Middle frontal gyrus (tissue), 1 donor: ENCODE results near the gene GFY.
A peak's percentile ranks its signal among the peaks of the same experiment; 100 is the strongest.

ENCODE experiments used
- DNase-seq: peaks from one replicate; pipeline ENCODE4 v3.0.0-alpha.2; 2015; ENCODE audit warnings: low spot score; ENCODE audit errors: extremely low spot score

Gene GFY, protein sequence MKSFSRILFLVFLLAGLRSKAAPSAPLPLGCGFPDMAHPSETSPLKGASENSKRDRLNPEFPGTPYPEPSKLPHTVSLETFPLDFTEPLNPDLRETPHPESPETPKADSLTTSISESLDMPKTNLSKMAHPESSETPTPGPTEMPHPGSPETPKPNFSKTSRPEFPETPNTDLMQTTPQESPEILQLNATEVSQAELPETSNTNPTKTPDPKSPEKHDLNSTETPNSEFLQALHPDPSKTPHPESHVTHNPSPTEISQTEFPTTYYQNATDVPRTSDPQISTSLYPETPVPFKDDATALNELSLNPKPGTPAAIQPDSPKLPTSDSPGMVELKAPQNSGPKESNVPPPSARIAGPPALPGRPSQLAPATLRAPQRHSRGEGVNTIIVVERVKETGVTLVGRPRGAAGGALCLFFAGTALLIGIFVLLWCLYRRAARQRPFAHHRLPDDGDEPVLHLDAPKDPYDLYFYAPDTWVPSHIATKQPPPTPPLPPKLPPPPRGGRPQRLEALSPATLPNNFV

DNA sequence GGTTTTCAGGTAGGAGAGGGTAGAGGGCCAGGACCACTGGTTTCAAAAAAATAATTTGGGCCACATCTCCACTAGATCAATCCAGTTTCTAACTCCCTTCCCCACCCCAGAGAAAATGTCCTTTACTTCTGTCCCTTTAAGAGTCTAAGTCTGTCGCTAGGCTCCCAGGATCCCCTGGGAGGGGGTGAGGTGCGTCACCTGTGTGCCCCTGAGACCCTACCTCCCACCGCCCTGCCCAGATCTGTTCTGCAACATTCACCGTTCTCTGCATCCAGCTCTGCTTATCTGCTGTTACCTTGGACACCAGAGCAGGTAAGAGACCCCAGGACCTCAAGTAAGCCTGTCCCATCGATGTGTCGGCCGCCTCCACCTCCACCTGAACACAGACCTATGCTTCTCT, at the start of gene GFY:
Gene GFY (plus strand): TSS at position 211 of the 400 bp plus-strand sequence. CDS start 1,043 bp downstream, outside the sequence.
- DNase-seq: no peak

DNA sequence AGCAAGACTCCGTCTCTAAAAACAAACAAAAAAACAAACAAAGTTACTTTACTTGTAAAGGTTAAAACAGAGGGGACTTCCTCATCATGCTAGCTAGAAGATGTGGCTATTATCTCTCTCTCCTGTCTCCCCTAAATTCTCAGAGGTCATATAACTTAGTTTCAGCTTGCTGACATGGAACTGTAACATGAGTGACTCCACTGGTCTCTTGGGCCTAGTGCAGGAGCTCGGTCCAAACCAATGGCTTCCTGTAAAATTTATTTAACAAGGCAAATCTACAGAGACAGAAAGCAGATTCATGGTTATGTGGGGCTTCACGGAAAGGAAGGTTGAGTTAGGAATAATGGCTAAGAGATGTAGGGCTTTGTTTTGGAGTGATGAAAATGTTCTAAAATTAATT, 46.7 kb upstream of the GFY start:
- DNase-seq: no peak

DNA sequence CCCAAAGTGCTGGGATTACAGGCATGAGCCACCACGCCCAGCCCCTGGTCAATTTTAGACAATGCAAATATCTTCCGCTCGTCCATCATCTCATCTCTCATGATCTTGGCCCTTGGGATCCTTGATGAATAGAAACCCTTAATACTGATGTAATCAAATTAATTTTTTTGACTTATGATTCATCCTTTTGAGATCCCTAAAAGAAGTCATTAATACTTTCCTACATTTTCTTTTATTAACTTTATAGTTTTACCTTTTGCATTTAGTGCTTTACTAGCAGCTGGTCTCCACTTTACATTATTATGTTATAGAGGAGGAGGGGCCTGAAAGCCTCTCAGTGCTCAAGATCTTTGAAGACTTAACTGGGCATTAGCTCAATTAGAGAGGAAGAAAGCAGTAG, 44.8 kb upstream of the GFY start:
- no peak for DNase-seq

DNA sequence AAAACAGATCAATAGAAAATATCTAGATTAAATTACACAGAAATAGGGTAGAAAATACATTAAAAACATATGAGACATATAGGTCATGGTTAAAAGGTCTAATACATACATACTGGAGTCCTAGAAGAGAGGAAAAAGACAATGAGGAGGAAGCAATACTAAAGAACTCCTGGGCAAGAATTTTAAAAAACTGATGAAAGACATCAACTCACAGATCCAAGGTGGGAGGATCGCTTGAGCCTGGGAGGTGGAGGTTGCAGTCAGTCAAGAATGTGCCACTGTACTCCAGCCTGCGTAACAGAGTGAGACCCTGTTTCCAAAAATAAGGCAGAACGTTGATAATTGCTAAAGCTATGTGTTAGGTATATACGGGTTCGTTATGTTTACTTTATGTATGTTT, 42.5 kb upstream of the GFY start:
- no peak for DNase-seq

DNA sequence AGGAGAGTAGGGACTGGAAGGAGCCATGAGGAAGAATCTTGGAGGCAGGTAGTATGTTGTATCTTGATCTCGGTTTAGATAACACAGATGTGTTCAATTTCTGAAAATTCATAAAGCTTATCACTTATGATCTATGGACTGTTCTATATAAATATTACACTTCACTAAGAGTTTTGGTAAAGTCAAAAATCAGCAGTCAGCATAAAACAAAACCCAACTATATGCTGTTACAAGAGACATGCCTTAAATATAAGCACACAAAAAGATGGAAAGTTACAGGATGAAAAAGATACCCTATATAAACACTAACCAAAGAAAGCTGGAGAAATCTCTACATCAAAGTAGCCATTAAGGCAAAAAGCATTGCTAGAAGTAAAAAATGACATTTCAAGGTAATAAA, 41.6 kb upstream of the GFY start:
- DNase-seq: no peak

DNA sequence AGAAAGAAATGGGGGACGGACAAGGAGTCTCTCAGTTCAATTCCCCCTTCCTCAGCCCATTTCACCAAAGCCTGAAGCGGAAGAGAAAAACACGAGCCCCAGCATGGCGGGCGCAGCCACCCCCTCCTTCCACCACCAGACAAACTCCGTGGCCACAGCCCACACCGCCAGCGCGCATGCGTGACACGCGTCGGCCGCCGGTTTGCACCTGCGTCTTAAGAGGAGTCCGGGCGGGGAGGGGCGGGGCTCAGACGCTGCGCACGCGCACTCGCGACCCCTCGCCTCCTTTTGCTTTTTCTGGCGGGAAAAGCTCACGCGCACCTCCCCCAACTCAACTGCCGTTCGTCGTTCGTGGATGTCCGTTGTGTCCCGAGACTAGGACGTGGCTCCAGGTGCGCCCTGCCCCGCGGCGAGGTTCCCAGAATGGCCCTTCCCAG, 37.2 kb upstream of the GFY start, which contains the start of gene KASH5:
Gene KASH5 (plus strand): TSS at position 314 of the 437 bp plus-strand sequence. CDS start 2,635 bp downstream, outside the sequence.
- DNase-seq: peak; percentile 16

DNA sequence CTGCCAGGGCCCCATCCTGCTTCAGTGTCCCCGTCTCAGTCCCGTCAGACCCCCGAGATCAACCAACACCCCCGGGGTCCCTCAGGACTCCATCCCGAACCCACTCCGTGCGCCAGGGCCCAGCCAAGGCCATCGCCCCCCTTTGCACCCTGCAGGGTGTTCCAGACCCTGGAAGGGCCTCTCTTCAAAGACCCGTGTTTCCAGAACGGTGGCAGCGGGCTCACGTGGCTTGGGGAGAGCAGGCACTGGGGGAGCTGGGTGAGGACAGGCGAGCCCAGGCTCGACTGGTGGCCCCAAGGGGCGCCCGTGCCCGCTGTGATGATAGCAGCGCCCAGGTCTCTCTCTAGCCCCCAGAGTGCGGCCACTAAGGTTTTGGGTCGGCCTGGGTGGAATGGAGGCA, 35.8 kb upstream of the GFY start:
- no peak for DNase-seq

DNA sequence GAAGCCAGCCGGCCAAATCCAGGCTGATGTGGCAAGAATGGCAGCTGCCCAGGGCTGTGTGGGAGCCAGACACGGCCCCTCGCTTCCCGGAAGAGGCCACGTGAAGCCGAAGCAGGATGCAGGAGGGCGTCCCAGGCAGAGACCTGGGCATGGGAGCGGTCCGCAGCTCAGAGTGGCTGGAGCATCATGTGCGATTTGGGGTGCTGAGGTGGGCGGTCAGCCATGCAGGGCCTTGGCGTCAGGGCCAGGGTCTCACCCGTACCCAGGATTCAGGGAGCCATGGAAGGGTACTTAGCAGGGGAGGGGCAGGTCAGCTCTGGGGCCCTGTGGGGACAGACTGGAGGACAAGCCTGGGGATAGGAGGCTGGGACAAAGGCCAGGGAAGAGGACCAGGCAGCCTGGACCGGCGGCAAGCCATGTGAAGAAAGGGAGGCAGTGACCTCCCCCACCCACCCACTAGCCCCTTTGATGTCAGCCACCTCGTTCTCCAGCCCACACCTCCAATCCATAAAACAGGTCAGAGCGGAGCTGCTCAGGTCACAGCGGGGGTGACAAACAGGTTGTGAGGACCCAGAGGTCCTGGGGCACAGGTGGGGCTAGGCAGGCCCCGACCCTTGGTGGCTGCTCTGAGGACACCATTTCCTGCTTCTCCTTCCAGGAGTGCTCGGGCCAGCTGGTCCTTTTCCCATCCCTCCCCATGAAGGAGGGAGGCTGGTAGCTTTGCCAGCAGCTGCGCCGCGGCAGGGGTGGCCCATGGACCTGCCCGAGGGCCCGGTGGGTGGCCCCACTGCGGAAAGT, 34.9 kb upstream of the GFY start:
- DNase-seq: no peak

DNA sequence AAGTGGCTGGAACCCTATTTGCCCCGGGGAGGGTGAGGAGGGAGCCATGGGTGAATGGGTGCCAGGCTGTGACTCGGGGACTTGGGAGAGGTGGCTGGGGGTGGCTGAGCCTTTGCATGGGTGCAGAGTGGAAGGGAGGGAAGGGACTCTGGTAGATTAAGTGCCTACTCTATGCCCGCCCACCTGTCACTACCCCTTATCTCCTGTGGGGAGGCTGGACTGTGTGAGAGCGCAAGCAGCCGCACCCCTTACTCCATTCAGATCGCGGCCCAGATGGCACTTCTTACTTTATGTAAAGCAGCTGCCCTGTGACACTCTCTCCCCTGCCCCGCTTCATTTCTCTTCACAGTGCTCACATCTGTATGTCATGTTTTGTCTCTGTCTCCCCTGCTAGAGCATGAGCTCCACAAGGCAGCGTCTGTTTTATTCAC, 34.2 kb upstream of the GFY start:
- no peak for DNase-seq

DNA sequence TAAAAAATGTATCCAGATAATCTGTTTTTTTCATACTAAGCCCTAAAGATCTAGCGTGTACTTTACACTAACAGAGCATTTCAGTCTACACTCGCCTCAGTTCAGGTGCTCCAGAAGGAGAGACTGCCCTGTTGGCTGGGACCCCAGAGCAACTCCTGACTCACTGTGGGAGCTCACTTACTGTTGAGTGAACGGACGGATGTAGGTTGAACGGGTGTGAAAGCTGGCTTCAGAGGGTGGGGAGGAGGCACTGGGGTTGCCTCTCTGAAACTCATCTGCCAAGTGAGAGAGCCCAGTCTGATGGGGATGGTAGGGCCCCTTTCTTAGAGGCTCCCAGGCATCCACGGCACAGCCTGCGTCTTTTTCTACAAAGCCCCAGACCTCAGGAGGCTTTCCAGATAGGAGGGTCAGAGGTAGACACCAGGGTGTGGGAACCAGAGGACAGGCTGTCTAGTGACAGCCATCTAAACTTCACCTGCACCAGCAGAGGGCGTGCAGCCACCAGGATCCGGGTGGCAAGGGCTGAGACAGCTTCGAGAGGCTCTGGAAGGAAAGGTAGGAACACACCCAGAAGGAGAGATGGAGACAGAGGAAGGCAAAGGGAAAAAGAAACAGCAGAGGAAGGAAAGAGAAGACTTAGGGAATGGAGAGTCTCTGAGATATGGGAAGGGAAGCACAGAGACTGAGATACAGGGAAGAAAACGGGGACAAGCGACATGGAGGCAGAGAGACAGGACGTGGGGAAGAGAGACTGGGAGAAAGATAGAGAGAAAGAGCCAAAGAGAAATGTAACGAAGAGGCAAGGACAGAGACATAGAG, 33.4 kb upstream of the GFY start:
- peak; percentile 44 for DNase-seq

DNA sequence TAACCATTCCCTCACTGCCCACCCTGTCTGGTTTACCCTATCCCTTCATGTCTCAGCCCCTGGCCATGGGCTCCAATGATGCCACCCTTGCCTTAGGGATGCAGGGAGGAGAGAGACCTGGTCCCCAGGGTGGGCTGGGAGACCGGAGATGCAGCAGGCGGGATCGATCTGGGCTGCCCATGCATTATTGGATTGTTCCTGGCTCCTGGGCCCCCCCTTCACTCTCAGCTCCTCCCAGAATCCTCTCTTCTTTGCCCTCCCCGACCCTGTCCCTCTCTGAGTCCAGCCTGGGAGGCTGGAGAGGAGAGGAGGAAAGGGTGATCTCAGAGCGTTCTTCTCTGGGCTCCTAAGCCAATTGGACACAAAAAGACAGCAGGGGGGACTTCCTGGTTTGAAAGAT, 31.3 kb upstream of the GFY start:
- no peak for DNase-seq

DNA sequence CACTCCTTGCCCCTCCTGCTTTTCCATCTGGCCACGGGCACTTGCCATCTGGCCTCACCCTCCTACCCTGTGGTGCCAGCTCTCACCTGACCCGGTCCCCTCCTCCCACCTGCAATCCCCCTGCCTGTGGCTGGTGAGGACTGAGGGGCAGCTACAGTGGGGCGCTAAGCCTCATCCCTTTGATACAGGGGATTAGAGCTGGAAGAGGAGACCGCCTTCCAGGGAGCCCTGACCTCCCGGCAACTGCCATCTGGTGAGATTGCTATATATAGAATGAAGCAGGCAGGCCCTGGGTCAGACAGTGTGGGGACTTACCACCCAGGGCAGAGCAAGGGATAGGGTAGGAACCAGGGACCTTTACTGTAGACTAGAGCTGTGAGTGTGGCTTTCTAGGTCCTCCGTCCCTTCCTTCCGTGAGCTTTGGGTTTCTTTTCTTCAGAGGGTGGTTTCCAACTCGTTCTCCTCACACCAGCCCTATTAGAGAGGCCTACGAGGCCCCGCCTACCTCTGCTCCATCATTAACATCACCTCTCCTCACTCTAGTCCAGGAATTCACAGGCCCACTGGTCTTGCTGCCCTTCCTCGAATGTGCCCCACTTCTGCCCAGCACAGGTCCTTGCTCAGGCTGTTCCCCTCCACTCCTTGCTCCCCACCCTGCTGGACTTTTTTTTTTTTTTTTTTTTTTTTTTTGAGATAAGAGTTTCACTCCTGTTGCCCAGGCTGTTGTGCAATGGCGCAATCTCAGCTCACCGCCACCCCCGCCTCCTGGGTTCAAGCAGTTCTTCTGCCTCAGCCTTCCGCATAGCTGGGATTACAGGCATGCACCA, 29.4 kb upstream of the GFY start:
- no peak for DNase-seq

DNA sequence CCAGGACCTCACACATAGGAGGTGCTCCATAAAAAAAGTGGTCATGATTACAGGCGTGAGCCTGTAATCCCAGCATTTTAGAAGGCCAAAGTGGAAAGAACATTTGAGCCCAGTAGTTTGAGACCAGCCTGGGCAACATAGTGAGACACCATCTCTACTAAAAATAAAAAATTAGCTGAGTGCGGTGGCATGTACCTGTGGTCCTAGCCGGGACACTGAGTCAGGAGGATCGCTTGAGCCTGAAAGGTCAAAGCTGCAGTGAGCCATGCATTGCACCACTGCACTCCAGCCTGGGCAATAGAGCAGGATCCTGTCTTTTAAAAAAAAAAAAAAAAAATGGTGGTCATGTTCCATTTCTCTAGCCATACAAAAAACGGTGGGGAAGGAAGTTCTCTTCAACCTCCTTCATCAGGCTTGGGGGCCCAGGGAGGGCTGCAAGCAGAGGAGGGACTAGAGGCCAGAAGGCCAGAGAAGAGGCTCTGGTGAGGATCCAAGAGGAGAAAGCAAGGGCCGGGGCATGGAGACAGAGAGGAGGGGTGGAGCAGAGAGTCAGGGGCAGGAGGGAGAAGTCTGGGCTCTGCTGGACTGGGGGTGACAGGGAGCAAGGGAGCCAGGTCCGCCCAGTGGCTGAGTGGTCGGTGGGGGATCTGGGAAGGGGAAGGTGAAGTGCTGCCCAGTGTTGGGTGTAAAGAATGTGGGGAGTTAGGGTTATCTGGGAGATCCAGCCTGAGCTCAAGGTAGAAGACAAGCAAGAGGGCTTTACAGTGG, 28.3 kb upstream of the GFY start:
- no peak for DNase-seq

DNA sequence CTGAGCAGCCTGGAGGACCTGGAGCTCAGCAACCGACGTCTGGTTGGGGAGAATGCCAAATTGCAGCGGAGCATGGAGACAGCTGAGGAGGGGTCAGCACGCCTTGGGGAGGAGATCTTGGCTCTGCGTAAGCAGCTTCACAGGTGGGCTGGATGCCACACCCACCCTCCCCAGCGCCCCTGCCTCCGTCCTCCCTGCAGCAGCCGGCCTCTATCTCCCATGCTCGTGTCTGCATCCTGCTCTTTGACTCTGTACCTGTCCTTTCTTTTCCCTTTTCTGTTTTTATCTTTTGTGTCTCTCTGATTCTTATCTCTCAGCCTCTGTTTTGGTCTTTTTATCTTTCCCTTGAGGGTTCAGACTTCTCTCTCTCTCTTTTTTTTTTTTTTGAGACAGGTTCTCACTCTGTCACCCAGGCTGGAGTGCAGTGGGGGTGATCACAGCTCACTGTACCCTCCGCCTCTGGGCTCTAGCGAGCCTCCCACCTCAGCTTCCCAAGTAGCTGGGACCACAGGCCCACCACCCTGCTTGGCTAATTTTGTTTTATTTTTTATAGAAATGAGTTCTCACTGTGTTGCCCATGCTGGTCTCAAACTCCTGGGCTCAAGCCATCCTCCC, 27.1 kb upstream of the GFY start:
- no peak for DNase-seq

DNA sequence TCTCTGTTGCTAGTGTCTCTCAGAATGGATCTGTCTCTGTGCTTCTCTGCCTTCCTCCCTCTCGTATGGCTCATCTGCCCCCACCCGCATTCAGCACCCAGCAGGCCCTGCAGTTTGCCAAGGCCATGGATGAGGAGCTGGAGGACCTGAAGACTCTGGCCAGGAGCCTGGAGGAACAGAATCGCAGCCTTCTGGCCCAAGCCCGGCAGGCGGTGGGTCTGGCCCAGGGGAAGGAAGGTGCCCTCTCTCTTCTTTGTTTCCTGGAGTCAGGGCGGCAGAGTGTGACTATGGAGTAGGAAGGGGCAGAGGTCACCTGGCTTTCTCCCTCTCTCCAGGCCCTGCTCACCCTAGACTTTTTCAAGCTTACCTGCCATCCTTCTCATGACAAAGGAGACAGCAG, 26.3 kb upstream of the GFY start:
- no peak for DNase-seq

DNA sequence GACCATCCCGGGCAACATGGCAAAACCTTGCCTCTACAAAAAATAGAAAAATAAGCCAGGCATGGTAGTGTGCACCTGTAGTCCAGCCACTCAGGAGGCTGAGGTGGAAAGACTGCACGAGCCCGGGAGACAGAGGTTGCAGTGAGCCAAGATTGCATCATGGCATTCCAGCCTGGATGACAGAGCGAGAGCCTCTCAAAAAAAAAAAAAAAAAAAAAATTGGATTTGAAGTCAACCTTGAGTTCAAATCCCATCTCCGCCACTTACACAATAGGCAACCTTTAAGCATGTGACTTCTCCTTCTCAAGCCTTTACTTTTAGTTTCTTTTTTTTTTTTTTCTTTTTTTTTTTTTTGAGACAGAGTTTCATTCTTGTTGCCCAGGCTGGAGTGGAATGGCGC, 25.2 kb upstream of the GFY start:
- no peak for DNase-seq

DNA sequence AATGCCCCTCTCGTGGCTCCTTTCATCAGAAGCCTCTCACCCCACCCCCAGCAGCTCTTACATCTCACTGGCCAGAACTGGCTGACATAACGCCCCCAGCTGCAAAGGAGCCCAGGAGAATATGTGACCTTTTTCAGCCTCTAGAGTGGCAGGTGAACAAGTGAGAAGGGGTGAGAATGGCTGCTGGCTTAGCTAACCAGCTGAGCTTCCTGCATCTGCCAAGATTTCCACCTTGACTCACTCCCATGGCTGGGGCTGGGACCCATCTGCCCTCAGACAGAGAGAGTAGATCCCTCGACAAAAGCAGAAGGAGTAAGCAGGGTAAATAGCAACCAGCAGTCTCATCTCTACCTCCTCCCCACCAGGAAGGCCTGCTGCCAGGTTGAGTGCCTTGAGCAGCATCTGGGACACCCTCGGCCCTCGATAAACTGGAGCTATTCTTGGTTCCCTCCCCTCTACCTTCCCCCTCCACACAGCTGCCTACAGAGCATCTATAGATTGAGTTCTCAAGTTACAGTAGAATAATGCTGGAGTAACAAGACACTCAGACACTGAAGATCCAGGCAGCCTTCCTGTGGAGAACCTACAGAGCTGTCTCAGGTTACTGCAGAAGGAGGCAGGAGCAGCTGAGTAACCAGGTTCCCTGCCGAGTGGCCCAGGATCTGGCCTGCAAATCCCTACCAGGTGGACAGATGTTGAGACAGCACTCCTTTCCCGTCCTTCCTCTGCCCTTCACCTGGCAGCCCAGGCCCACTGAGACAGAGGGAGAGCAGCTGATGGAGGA, 21.6 kb upstream of the GFY start:
- no peak for DNase-seq

DNA sequence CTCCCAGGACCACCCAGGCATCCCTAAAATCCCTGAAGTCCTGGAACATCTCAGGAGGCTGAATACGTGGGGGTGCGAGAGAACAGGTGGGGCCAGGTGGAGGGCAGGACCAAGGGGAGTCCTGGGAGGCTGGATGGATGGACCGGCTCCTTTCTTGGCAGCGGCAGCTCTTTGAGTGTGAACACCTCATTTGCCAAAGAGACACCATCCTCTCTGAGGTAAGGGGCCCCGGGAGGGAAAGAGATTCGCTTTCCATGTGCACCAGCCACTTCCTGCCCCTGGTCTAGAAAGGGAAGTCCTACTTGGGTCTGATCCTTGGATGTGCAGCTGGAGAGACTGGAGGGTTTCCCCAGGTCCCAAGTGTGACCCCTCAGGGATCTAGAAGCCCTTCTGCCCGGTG, 18.1 kb upstream of the GFY start:
- DNase-seq: no peak
